Neural progenitor cell (in vitro differentiated cells): ENCODE measurements around the gene KCP.

ENCODE experiments used
- CTCF ChIP-seq: fragments of 200-600 bp; sonication (generic); IDR thresholded peaks from 2 replicates; pipeline ENCODE4 v1.5.1; 2017; ENCODE audit warnings: antibody characterized with exemption, mild to moderate bottlenecking
- EZH2 ChIP-seq: fragments of 200-600 bp; sonication (generic); IDR thresholded peaks from 2 replicates; pipeline ENCODE4 v1.6.1; 2017; ENCODE audit warnings: antibody characterized with exemption, mild to moderate bottlenecking, moderate library complexity
- EZH2phosphoT487 ChIP-seq: fragments of 200-600 bp; sonication (generic); IDR thresholded peaks from 2 replicates; pipeline ENCODE4 v1.6.1; 2017; ENCODE audit warnings: antibody characterized with exemption

- no peak for TF ChIP-seq CTCF
- TF ChIP-seq EZH2phosphoT487: peak; percentile 67
- peak; percentile 83 for TF ChIP-seq EZH2
These were observed 5.5 kb upstream of the KCP start for GRCh38 chr7:128915841-128916642.
